ENCODE results near the gene TRIAP1.

GRCh38 chr12:120490325-120490724 lies 44.1 kb upstream of the TRIAP1 start:
- TF ChIP-seq POLR2AphosphoS5 (IDR thresholded peaks at IDR 0.05) (no peak), POLR2A (IDR thresholded peaks at IDR 0.05) (no peak)
- TF ChIP-seq, protein P1, sequence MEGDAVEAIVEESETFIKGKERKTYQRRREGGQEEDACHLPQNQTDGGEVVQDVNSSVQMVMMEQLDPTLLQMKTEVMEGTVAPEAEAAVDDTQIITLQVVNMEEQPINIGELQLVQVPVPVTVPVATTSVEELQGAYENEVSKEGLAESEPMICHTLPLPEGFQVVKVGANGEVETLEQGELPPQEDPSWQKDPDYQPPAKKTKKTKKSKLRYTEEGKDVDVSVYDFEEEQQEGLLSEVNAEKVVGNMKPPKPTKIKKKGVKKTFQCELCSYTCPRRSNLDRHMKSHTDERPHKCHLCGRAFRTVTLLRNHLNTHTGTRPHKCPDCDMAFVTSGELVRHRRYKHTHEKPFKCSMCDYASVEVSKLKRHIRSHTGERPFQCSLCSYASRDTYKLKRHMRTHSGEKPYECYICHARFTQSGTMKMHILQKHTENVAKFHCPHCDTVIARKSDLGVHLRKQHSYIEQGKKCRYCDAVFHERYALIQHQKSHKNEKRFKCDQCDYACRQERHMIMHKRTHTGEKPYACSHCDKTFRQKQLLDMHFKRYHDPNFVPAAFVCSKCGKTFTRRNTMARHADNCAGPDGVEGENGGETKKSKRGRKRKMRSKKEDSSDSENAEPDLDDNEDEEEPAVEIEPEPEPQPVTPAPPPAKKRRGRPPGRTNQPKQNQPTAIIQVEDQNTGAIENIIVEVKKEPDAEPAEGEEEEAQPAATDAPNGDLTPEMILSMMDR (IDR thresholded peaks at IDR 0.05), result no peak
